NCI-H526 treated with DMSO at 0.1 percent for 48 hours (cell line): ENCODE measurements around the gene HOXA7.

Source experiments
- DNase-seq: peaks from one replicate; lab custom pipeline; 2025; lab: John Stamatoyannopoulos, UW

HOXA7 gene

DNA sequence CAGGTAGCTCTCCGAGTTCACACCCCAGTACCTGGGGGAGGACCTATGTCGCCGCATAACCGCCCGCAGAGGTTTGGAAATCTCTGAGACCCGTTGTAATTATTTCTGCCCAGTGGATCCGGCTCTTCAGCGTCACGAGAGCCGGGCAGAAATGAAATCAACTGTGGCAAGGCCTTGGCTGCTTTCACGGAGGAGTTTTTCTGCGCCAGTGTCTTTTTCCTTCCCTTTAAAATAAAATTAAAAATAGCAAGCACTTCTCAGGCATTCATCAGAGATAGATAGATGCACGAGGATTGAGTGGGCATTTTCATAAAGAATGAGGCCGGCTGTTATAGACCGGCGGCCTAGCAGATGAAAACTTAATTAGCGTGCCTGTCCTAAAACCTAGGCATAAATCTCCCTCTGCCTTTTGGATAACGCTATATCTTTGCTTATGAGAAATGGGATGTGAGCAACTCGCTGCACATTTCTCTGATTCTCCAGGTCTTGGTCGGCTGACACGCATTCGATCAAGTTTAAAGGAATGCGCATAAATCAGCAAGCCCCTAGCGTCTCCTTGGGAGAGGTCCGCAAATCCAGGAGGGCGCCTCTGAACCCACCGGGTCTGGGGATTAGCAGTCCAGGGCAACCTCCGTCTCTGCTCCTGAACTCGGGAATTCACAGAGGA lies 37.0 kb upstream of the HOXA7 start:
- no peak for DNase-seq

- no peak for DNase-seq
Observed at GRCh38 chr7:27192546-27193334, 36.3 kb upstream of the HOXA7 start.

DNA sequence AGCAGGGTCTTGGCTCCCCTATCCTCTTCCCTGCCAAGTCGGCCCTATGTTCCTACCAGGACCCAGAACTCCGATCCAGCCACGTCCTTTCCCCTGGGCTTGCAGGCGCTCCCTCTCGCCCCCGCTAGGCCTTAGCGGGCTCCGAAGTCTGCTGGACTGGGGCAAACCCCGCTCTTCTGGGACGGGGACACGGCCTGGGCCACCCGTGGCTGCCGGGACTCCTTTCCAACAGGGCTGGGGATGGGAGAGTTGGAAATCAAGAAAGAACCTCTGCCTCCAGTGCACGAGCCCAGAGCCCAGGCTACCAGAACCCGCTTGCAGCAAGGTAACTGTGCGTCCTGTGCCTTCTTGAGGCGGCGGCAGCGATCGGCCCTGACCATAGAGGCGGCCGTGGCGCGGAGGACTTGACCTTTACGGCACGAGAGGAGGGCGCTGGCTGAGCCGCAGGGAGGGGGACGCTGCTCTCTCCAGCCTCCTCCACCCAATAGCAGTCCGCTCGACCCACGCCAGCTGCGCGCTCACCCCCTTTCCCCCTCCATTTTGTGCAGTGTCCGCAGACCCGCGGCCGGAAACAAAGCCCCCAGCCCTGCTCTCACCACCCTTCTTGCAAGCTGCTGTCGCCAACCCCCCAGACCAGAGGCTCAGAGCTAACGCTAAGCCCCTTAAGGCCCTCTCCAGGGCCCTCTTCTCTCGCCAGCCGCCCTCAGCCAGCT lies 35.5 kb upstream of the HOXA7 start:
- DNase-seq = no peak

DNA sequence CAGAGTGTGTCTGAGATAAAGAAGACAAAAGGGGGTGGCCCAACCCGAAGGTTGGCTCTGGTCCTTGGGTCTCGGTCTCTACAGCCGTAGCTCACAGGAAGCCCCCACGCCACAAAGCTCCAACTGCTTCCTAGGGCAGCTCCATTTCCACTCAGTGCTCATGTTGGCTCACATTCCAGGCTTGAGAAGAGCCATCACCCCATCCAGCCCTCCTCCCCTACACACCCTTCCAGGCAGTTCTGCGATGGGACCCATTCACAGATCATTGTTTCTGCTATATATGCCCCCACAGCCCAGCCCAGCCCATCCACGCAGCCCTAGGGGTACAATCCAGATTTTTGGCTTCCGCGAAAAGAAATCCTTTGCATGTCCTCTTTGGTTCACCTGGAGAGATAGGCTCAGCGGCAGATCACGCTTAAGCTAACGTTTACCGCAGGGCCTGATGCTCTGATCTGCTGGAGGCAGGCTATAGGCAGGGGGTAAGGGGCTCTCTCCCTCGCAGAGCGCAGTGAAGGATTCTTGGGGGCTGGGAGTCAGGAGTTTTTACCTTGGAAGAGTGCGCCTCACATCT lies 34.8 kb upstream of the HOXA7 start:
- no peak for DNase-seq

DNA sequence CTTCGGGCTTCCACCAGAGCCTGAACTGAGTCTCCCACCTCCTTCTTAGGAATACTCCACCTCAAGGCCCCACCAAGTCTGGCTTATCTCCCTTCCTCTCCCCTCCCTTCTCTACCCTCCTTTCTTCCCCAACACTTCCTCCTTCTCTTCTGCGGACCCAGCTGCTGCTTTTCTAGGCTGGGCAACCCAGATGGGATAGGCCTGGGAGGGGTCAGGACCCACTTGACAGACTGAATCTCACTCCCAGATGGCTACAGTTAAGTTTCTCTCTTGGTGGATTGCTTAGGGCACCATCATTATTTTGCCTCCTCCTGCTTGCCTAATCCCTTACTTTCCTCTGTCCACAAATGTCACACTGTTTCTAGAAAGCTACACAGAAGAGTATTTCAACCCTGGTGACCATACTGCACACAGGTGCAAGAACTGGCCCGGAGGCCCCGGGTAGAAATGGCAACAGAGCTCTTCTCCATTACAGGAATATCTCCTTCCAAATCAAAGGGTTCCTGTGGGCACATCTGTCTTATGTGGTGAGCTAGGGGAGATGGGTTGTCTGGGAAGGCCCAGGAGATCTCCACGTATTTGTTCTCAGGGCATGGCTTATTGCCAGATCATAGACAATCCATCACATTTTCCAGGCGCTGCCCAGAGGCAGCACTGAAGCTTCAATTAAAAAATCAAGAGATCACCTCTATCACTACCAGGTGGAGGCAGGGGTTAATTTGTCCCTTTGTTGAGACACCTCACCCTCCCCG lies 33.7 kb upstream of the HOXA7 start:
- no peak for DNase-seq

- DNase-seq = no peak
Observed at GRCh38 chr7:27189295-27189996, 33.0 kb upstream of the HOXA7 start.

DNA sequence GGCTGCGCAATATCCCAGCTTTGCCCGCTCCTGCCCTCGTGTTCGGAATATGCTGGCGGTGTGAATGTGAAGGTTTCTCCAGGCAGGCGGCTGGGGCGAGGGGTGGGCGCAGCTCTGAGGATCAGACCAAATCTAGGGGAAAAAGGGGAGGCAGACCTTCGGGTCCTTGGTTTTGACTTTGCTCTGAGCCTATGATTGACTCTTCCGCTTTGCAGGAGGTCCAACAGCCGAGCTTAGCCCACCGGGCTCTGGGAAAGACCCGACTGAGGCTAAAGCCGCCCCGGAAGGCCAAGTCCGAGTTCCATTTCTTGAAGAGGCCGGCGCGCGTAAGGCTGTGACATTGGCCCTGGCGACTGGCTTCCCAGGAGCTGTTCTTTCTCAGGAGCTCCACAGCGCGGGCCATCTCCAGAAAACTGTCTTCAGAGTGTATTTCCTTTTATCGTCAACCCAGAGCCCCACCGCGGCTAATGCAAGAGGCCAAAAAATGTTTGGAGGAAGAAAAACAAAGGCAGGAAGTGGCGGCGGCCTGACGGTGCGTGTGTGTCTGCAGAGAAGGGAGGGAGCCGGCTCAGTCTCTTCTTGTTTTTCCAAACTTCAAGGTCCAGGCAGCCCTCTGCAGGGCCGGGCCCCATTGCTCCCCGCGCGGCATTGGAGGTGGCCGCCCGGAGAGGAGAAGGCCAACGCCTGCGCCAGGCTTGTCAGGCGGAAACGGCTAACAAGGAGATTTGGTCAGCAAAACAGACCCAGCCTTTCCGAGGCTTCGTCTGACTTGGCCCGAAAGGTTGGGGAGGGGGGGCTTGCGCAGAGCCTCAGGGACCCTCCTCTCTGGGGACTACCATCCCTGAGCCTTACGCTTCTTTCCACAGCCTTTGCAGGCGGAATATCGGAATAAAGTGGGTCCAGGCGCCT lies 32.2 kb upstream of the HOXA7 start:
- no peak for DNase-seq

- DNase-seq = no peak
Observed at GRCh38 chr7:27187475-27188385, 31.3 kb upstream of the HOXA7 start.

DNA sequence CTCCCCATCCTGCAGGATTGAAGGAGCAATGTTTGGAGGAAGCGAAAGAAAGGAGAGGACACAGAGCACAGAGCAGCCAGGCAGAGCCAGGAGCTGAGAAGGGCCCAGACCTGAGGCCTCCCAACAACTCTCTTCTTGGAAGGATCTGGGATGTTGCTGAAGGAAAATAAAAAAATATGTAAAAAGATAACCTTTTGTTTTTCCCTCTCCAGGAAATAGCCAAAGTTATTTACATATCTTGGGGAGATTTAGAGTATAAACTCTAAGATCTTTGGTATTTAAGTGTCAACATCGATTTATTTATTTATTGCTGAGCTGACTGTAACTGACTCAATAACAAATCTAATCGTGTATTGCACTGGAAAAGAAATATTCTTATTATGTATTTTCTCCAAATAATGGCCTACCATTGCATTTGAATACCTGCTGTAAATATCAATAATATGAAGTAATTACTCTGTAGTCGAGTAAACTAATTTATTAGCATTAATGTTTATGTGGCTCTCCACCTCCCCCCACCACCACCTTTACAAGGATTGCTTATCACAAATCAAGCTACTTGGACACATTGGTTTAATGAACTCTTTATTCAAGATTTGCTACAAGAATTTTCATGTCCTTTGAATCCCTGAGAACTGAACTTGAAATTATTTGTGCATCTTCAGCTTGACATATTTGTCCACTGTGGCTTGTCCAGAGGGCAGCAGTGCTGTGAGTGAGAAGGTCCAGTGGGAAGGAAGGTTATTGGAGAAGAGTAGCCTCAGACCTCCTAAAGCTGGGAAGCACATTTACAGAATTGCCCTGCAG lies 30.4 kb upstream of the HOXA7 start:
- DNase-seq = no peak

- DNase-seq = no peak
Observed at GRCh38 chr7:27185854-27186667, 29.6 kb upstream of the HOXA7 start.

DNA sequence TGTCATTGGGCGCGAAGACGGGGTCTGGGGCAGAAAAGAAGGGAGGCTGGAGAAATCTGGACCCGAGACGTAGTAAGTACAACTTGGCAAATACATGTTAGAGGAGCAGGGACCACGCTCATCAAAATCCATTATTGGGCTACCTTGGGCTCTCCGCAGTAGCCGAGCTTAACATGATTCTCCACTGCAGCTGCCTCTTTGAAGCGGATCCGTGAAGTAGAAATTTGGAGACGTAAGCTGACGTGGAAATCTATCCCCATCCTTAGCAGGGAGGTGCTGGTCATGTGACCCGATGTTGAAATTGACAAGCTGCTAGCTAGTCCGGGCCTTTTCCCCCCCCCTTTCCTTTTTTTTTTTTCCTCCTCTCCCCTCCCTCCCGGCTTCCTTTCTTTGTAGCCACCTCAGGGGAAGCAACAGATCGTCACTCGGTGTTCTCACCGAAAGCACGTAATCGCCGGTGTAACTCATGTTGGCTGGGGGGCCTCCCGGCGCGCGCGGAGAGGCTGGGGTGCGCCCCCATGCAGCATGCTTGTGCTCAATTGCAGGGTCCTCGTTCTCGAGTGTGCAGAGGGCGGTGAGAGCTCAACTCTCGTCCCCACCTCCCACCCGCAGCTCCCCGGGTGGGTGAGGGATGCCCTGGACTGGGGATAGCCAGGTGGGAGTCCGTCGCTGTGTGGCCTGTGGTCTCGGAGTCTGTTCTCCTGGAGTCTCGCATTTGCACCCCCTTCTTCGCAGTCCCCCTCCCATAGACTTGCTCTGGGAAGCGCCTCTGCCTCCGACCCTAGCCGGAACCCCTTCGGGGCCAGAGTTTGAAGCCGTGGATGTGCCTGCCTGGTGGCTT lies 28.8 kb upstream of the HOXA7 start, which contains the start of gene HOXA11:
Gene HOXA11 (minus strand): TSS at position 220 of the 841 bp plus-strand sequence. CDS start 88 bp downstream, at position 132.
- DNase-seq = no peak

DNA sequence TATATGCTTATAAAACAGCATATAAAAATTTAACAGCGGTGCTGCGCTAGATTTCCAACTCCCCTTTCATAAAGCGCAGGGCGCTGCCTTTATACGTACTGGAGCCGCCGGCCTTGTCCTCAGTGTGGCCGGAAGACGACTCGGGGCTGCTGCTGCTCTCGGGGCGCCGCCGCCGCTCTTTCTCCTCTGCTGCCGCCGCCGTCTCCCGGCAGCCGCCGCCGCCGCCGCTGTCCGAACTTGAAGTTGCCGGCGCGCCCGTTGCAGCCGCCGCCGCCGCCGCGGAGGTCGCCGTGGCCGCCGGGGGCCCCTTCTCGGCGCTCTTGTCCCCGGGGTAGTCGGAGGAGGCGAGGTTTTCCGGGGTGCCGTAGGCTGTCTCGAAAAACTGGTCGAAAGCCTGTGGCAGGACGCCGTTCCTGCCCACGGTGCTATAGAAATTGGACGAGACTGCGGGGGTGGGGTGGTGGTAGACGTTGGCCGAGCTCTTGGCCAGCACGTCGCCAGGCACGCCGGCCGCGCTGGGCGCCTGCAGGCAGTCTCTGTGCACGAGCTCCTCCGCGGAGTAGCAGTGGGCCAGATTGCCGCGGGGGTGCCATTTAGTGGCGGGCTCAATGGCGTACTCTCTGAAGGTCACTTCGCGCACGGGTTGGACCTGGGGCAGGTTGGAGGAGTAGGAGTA lies 28.0 kb upstream of the HOXA7 start:
- DNase-seq = no peak

DNA sequence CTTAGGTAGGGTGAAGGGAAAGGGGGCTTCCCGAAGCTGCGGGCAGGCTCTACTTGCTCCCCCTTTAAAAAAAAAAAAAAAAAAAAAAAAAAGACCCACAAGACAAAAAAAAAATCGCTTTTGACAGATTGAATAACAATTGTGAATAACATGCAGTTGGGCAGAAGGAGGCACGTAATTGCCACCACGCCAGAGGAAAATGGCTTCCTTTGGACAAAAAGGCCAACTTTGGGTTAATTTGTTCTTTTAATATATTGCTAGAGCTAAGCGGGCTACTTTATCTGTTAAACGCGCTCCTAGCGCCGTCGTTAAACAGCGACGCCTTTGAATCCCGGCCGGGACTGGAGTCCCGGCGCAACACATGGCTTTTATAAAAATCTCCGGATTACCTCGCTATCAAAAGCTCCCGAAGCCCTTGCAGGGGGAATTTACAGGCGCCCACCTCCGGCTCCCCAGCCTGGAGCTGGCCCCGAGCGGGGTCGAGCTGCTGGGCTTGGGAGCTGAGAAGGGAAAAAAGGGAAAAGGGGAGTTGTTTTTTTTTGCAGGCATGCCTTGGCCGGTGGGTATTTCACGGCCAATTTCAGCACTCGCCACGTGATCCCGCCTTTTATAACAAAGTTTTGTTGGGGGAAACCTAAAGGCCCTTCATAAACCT lies 27.3 kb upstream of the HOXA7 start:
- no peak for DNase-seq

DNA sequence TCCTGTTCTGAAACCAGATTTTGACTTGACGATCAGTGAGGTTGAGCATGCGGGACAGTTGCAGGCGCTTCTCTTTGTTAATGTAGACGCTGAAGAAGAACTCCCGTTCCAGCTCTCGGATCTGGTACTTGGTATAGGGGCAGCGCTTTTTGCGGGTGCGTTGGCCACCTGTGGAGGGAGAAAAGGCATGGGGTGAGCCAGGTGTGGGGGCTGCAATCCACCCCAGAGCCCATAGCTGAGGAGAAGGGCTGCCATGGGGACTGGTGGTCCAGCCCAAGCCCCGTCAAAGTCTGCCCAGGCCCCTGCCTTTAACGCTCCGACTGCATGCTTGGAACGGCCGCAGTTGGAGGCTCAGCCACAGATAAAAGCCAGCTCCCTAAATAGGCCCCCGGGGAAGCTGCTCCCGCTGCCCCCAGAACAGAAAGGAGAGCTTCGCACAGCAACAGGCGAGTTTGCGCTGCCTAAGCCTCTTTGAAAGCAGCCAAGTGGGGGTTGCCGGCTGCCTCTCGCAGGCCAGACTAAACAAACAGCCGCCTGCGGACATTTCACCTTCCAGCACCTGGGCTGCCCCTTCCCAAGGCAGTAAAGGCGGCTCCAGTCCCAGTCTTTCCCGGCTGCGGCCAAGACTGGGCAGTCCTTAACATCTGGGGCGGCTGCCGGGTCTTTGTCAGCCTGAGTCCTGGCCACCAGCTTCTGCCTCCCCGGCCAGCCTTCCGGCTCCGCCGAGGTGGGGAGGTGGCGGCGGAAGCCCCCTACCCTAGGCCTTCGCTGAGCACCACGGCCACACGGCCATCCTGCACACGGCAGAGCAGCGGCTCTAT lies 26.6 kb upstream of the HOXA7 start:
- no peak for DNase-seq
